HG02973 (cell line): ENCODE measurements around the gene HASPIN.

Experiments used
- ATAC-seq: cut with Tn5 transposase; IDR thresholded peaks from one replicate; pipeline ENCODE4 v1.9.1; 2021; ENCODE audit warnings: moderate library complexity; ENCODE audit not compliant: unreplicated experiment

Gene HASPIN

GRCh38 chr17:3762922-3763776 is 39.4 kb downstream of the HASPIN start:
- peak; percentile 56 for ATAC-seq

DNA sequence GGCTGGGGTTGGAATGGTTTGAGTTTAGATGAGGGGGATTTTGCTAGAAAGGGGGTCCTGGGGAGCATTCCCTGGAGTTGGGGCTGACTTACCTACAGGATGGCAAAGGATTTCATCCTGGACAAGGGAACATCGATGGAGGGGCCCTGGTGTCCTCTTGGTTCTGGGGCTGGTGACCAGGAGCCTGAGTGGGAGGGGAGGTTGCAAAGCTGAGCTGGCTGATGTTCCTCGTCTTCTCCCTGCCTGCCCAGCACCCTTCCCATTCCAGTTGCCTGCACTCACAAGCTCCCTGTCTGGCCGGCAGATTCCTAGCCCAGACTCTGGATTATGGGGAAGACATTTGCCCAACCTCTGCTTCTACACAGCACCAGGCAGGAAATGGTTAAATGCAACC is 40.1 kb downstream of the HASPIN start:
- no peak for ATAC-seq

GRCh38 chr17:3765981-3766380 is 42.3 kb downstream of the HASPIN start:
- no peak for ATAC-seq

DNA sequence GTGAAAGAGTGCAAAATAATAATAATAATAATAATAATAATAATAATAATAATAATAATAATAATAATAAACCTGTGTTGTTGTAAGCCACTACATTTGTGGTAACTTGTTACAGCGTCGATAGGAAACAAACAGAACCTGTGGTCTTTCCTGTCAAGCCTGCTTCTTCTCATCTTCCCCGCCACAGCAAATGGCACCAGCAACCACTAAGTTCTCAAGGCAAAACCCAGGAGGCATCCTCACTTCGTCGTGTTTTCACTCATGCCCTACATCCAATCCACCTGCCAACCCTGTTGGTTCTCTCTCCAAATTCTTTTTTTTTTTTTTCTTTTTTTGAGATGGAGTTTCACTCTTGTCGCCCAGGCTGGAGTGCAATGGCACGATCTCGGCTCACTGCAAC is 43.1 kb downstream of the HASPIN start:
- no peak for ATAC-seq

GRCh38 chr17:3768341-3768740 is 44.6 kb downstream of the HASPIN start:
- ATAC-seq: no peak

DNA sequence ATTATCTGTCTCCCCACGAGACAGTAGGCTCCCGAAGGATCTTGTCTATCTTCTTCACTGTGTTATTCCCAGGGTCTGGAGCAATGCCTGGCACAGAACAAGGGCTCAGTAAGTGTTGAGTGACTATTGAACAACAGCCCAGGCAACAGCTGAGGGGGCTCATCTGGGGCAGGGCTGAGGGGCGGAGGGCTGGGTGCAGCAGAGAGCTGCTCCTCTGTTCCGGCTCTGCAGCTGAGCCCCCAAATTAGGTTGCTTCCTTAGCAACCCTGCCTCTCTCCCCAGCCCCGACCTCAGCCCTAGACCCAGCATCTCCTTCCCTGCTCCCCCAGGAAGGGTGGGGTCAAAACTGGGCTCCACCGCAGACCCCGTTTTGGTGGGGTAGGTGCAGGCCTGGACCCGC is 45.1 kb downstream of the HASPIN start:
- no peak for ATAC-seq

DNA sequence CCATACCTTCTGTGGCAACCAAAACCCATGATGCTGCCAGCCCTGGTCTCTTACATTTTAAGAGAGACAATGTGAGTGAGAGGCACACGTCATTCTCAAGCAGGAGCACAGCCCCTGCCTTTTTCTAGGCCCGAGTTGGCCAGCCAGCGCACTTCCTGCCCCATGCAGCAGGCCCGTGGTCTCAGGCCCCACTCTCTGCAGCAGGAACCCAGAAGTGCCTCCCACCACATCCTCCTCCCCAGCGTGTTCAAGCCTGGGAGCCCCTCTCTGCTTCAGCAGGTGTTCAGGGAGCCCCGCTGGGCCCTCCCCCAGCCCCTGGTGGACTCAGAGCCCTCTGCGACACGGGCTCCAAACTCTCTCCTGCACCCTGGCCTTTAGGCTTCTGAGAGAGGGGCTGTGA is 46.8 kb downstream of the HASPIN start:
- no peak for ATAC-seq

DNA sequence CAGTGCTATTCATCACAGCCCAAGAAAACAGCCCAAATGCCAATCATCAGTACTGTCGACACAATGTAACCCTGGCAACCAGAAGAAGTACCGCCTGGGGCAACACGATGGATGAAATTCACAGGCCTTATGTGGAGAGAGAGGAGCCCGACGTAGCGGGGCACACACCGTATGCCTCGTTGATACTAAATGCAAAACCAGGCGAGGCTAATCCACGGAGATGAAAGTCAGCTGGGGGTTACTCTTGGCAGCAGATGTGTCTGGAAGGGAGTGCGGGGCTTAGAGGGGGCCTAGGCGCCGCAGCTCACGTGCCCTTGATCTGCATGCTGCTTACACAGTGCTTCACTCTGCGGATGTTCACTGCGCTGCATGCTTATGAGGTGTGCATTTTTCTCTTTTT is 47.4 kb downstream of the HASPIN start:
- no peak for ATAC-seq

DNA sequence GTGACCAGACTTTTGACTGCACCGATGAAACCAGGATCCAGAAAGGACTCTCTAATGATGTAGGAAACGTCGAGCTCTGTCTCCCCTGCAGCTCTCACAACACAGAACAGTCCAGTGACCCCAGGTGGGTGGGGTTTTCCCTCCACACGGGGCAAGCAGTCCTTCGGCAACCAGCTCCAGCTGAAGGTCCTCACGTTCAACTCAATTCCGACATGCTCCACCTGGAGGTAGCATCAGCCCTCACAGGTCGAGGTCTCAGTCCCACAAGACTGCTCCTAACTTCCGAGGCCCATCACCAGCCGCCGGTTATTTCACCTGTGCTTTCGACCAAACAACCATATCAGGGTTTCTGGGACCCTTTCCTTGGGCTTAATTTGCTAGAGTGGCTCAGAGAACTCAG is 49.1 kb downstream of the HASPIN start:
- no peak for ATAC-seq

- no peak for ATAC-seq
Observed at GRCh38 chr17:3773511-3773910, 49.8 kb downstream of the HASPIN start.

DNA sequence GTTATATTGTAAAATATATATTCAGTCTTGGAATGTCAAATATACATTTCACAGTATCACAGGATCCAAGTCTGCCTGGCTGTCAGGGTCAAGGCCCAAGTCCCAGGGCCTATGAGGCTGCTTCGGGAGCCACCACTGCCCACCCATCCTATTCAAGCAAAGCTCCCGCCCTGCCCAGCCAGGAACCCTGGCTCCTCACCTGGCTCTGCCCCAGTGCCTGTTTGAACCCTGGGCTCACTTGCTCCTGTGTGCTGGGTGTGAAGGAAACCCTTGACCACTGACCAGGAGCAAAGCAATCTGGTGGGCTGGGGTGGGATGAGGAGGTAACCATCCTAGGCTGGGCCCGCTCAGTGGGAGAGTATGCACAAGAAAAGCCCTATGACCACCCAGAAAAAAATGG is 50.3 kb downstream of the HASPIN start:
- no peak for ATAC-seq
